K562 (cell line): ENCODE results near the gene MED15. TPM values are rescaled to one million over a fixed set of nuclear protein-coding genes. Genes with fewer than 3 reads are reported as not detected.

Source experiments
- ATAC-seq: fragments of 200-7000 bp; cut with Tn5 transposase; 3 replicates; pipeline ENCODE4 v1.9.1; 2020; ENCODE audit warnings: moderate library complexity
- BruUV-seq: library from RNA; stranded (reverse); fragments of 400-500 nt; replicated peaks from 2 replicates; lab custom pipeline; 2021; lab: Mats Ljungman, UMichigan
- CTCF ChIA-PET: fragments of 300-600 bp; formaldehyde crosslinking; extraction: SDS; loops from one replicate; lab custom pipeline; 2021; ENCODE audit warnings: low intra/inter-chr PET ratio; lab: Yijun Ruan, JAX
- POLR2A ChIA-PET: fragments of 300-600, 350-650 bp; sonication (Branson Sonifier 250); formaldehyde crosslinking; extraction: SDS; loops from one replicate; lab custom pipeline; 2021; ENCODE audit warnings: antibody characterized with exemption, inconsistent platforms; lab: Yijun Ruan, JAX
- DNase-seq, 4 experiments: peaks; one replicate each; pipeline versions ENCODE4 v3.0.0 to v3.0.0-alpha.2; 2011 to 2018; ENCODE audit warnings: low spot score in 3 of 4, mixed read lengths in 3 of 4; ENCODE audit errors: extremely low read depth in 1 of 4
- FAIRE-seq: peaks from 2 replicates; lab custom pipeline; 2011; peaks lifted over from hg19 to GRCh38; lab: Jason Lieb, UNC
- H2AFZ ChIP-seq: 2 replicates; pipeline ENCODE4 v1.6.0; 2011; ENCODE audit warnings: low read depth, low read length, control low read depth, inconsistent platforms
- H3K27ac ChIP-seq: fragments of 200-600 bp; 3 replicates; pipeline ENCODE4 v1.8.0; 2011; ENCODE audit warnings: low read depth, mild to moderate bottlenecking, control low read depth, inconsistent platforms, low read length, moderate library complexity, mixed read lengths; ENCODE audit errors: extremely low read depth
- H3K27me3 ChIP-seq, 2 experiments: fragments of 300-600 bp in 1 of 2; 2 replicates in 1 of 2; 3 replicates in 1 of 2; pipeline versions ENCODE4 v1.6.0 to v1.8.0; 2011; ENCODE audit warnings: inconsistent platforms in 2 of 2, low read length in 2 of 2, mild to moderate bottlenecking in 1 of 2, mixed read lengths in 1 of 2, moderate library complexity in 1 of 2; ENCODE audit not compliant: control insufficient read depth in 2 of 2, insufficient read depth in 2 of 2
- H3K36me3 ChIP-seq: fragments of 300-600 bp; 3 replicates; pipeline ENCODE4 v1.8.0; 2011; ENCODE audit warnings: mild to moderate bottlenecking, low read length, inconsistent platforms; ENCODE audit not compliant: control insufficient read depth, insufficient read depth
- H3K4me1 ChIP-seq, 2 experiments: fragments of 200-600 bp in 1 of 2; replicated peaks in 1 of 2; 2 replicates in 1 of 2; 3 replicates in 1 of 2; pipeline versions ENCODE4 v1.5.1 to v1.8.0; 2011; ENCODE audit warnings: inconsistent platforms in 2 of 2, low read length in 2 of 2, mild to moderate bottlenecking in 1 of 2, mixed read lengths in 1 of 2, moderate library complexity in 1 of 2; ENCODE audit not compliant: control insufficient read depth in 2 of 2, insufficient read depth in 2 of 2
- H3K4me2 ChIP-seq: 2 replicates; pipeline ENCODE4 v1.6.1; 2011; ENCODE audit warnings: low read length, control low read depth, inconsistent platforms, mixed read lengths; ENCODE audit not compliant: insufficient read depth
- H3K4me3 ChIP-seq: fragments of 200-600 bp; sonication (generic), shearing (Covaris generic); 2 replicates; pipeline ENCODE4 v1.5.1; 2016; ENCODE audit warnings: control low read depth, inconsistent platforms
- H3K79me2 ChIP-seq: fragments of 200-600 bp; 3 replicates; pipeline ENCODE4 v1.8.0; 2011; ENCODE audit warnings: low read length, inconsistent platforms; ENCODE audit not compliant: control insufficient read depth, insufficient read depth
- H3K9ac ChIP-seq, 2 experiments: 2 replicates each; pipeline versions ENCODE4 v1.6.0 to v1.6.1; 2011; ENCODE audit warnings: low read depth in 2 of 2, low read length in 2 of 2, control low read depth in 1 of 2, inconsistent platforms in 1 of 2, mild to moderate bottlenecking in 1 of 2, mixed read lengths in 1 of 2; ENCODE audit not compliant: insufficient read depth in 1 of 2
- H3K9me1 ChIP-seq: one replicate; pipeline ENCODE4 v1.6.0; 2011; ENCODE audit warnings: inconsistent platforms, mild to moderate bottlenecking, low read length, moderate library complexity; ENCODE audit not compliant: control insufficient read depth, insufficient read depth
- H3K9me3 ChIP-seq: replicated peaks from 2 replicates; pipeline ENCODE4 v1.5.1; 2011; ENCODE audit warnings: low read depth, low read length, inconsistent platforms; ENCODE audit not compliant: control insufficient read depth, insufficient read depth
- H4K20me1 ChIP-seq: replicated peaks from 2 replicates; pipeline ENCODE4 v1.6.1; 2011; ENCODE audit warnings: low read length, inconsistent platforms, mixed read lengths; ENCODE audit not compliant: control insufficient read depth, insufficient read depth
- BCOR ChIP-seq: fragments of 450-650 bp; IDR thresholded peaks from 2 replicates; pipeline ENCODE4 v1.6.1; 2016
- ETV6 ChIP-seq, 3 experiments: fragments of 150-350 bp in 1 of 3; sonication (generic) in 1 of 3; formaldehyde crosslinking in 1 of 3; IDR thresholded peaks; 2 replicates each; pipeline versions ENCODE4 v1.6.1 to v1.8.0; 2014 to 2022; ENCODE audit warnings: borderline replicate concordance in 2 of 3, low read depth in 2 of 3, antibody characterized with exemption in 1 of 3, low read length in 1 of 3, mild to moderate bottlenecking in 1 of 3, missing genetic modification reagents in 1 of 3
- FOXK1 ChIP-seq: sonication (generic); formaldehyde crosslinking; IDR thresholded peaks from 2 replicates; pipeline ENCODE4 v1.8.0; 2022; ENCODE audit warnings: missing genetic modification reagents, mild to moderate bottlenecking, borderline replicate concordance
- FOXP4 ChIP-seq: sonication (generic); formaldehyde crosslinking; IDR thresholded peaks from 2 replicates; pipeline ENCODE4 v1.8.0; 2022; ENCODE audit warnings: mild to moderate bottlenecking, missing genetic modification reagents, borderline replicate concordance
- NR0B1 ChIP-seq: fragments of 450-650 bp; IDR thresholded peaks from one replicate; pipeline ENCODE4 v1.6.1; 2018; ENCODE audit warnings: mild to moderate bottlenecking, moderate library complexity; ENCODE audit not compliant: partially characterized antibody
- NR2C2 ChIP-seq, 2 experiments: fragments of 200-800 bp in 1 of 2; sonication (Bioruptor generic) in 1 of 2; sonication (generic) in 1 of 2; formaldehyde crosslinking in 1 of 2; IDR thresholded peaks; 2 replicates each; pipeline versions ENCODE4 v1.6.1 to v1.8.0; 2016 to 2022; ENCODE audit warnings: mild to moderate bottlenecking in 1 of 2, missing compliant biosample characterization in 1 of 2, missing genetic modification characterization in 1 of 2, missing genetic modification reagents in 1 of 2
- NR4A1 ChIP-seq, 2 experiments: fragments of 250-450 bp in 1 of 2; fragments of 450-650 bp in 1 of 2; sonication (Bioruptor Pico) in 1 of 2; IDR thresholded peaks; 2 replicates each; pipeline versions ENCODE4 v1.4.0 to v1.6.1; 2016 to 2020; ENCODE audit warnings: mild to moderate bottlenecking in 2 of 2, missing compliant biosample characterization in 1 of 2, missing genetic modification characterization in 1 of 2, moderate library complexity in 1 of 2
- SP1 ChIP-seq: sonication (generic); formaldehyde crosslinking; IDR thresholded peaks from 2 replicates; pipeline ENCODE4 v1.8.1; 2022; ENCODE audit warnings: mild to moderate bottlenecking, missing genetic modification reagents
- ZBTB43 ChIP-seq: sonication (generic); formaldehyde crosslinking; IDR thresholded peaks from 2 replicates; pipeline ENCODE4 v1.8.0; 2023; ENCODE audit warnings: mild to moderate bottlenecking, missing genetic modification reagents
- ZNF121 ChIP-seq: sonication (generic); formaldehyde crosslinking; conservative IDR thresholded peaks from 2 replicates; pipeline ENCODE4 v1.8.0; 2022; ENCODE audit warnings: missing genetic modification reagents
- ZNF217 ChIP-seq: sonication (generic); formaldehyde crosslinking; IDR thresholded peaks from 2 replicates; pipeline ENCODE4 v1.8.0; 2022; ENCODE audit warnings: mild to moderate bottlenecking, missing genetic modification reagents
- ZNF224 ChIP-seq: sonication (generic); formaldehyde crosslinking; IDR thresholded peaks from 2 replicates; pipeline ENCODE4 v1.8.0; 2022; ENCODE audit warnings: mild to moderate bottlenecking, missing genetic modification reagents
- WGBS: fragments of 100-300 bp; shearing (Covaris generic); methylation state at CpG from one replicate; pipeline ENCODE4 v1.1.6; 2016; ENCODE audit warnings: low coverage, mixed read lengths; ENCODE audit not compliant: insufficient coverage; ENCODE audit errors: missing lambda C conversion rate; 5-methylcytosine and 5-hydroxymethylcytosine counted together
- in situ Hi-C: fragments of 300-500 bp; cut with MboI; formaldehyde crosslinking; loops from 4 replicates; pipeline ENCODE4 v1.15.0; 2018; ENCODE audit warnings: inconsistent platforms, mixed read lengths
- intact Hi-C: fragments of 100-400 bp; cut with micrococcal nuclease; formaldehyde crosslinking; loops from 2 replicates; pipeline ENCODE4 v1.14.2; 2022
- polyA plus RNA-seq, 8 experiments: library from polyadenylated mRNA; depleted of rRNA in 4 of 8; stranded (reverse) in 5 of 8; unstranded in 3 of 8; fragments of >200 nt; fragmentation: Nextera tagmentation in 2 of 8; fragmentation: Illumina TruSeq in 1 of 8; extraction: Ambion mirVana in 2 of 8; extraction: Trizol in 1 of 8; gene quantifications; 2 replicates each; pipeline versions ENCODE4 v1.2.1 to v1.2.3, GENCODE V29; 2011 to 2014; ENCODE audit warnings: inconsistent platforms in 1 of 8, missing spikeins in 1 of 8
- total RNA-seq, 7 experiments: library from RNA; depleted of rRNA in 6 of 7; stranded (reverse); fragments of >200 nt in 6 of 7; fragmentation: Illumina TruSeq in 2 of 7; extraction: Trizol in 2 of 7; gene quantifications; 2 replicates each; pipeline versions ENCODE4 v1.2.1 to v1.2.3, GENCODE V29; 2011 to 2021; ENCODE audit warnings: low replicate concordance in 1 of 7

The MED15 gene
- total and polyA plus RNA-seq, 9 of the 15 experiments (the other 6 are each of a cell fraction or from before 2014, with no cell fraction given): 4.0 to 271 (median 60.1) TPM

GRCh38 chr22:20464912-20465758 lies 42.3 kb upstream of the MED15 start (continued):
- TF ChIP-seq NR2C2 (CRISPR knock-in tag; IDR thresholded peaks at IDR 0.05): peak; percentile 39; the same call in 1 of the 2 replicates
- no peak for TF ChIP-seq NR2C2 (tag; IDR thresholded peaks at IDR 0.05)

- in situ Hi-C loops (no loop called here), intact Hi-C loops (no loop called here)
- Histone ChIP-seq H3K79me2 (no peaks in the 10 kb centered on the region), H3K36me3 (no peaks in the 10 kb centered on the region), H3K4me2 (no peak overlapping the region), H3K27ac (no peak overlapping the region), H2AFZ (no peak overlapping the region), H3K4me3 (no peak overlapping the region), H3K9me1 (no peaks in the 10 kb centered on the region), H3K27me3 (peaks cover 15 to 25% of the 10 kb centered on the region in 2 experiments; a peak in 4 of 5 replicates), H3K9ac (no peak overlapping the region), H3K9me3 (no peaks in the 10 kb centered on the region), H4K20me1 (peaks cover 20% of the 10 kb centered on the region), H3K4me1 (peaks cover 7 to 13% of the 10 kb centered on the region in 2 experiments; a peak in 4 of 5 replicates)
- FAIRE-seq (no peak), DNase-seq (no peak), ATAC-seq (no peak)
- BruUV-seq: no TSS peak
- WGBS: 15% methylated on average over 5 of the region's 5 CpGs
- CTCF ChIA-PET: no interaction called here
- POLR2A ChIA-PET: interaction anchor here (0.9 to 3.7 kb wide), 4 partner anchors 10 to 186 kb away, joined by 4 to 22 read pairs (median 20); partner anchors contain the start of gene MED15
- TF ChIP-seq NR0B1 (no peak), ZNF121 (CRISPR knock-in tag) (0 out of 2 replicates have a peak, but pooled peaks have one; percentile 17), ETV6 (IDR thresholded peaks at IDR 0.05; ENCODE audit: borderline replicate concordance in 1 of 2, low read depth in 2 of 2, low read length in 1 of 2) (no peak), ETV6 (CRISPR knock-in tag; IDR thresholded peaks at IDR 0.05; ENCODE audit: borderline replicate concordance) (0 out of 2 replicates have a peak, but pooled peaks have one; percentile 48), NR4A1 (CRISPR knock-in tag; IDR thresholded peaks at IDR 0.05) (no peak), NR4A1 (tag; IDR thresholded peaks at IDR 0.05) (no peak), ZNF224 (CRISPR knock-in tag) (0 out of 2 replicates have a peak, but pooled peaks have one; percentile 55), FOXP4 (CRISPR knock-in tag) (0 out of 2 replicates have a peak, but pooled peaks have one; percentile 24), BCOR (peak; percentile 26; the same call in 1 of the 2 replicates), ZNF217 (CRISPR knock-in tag) (0 out of 2 replicates have a peak, but pooled peaks have one; percentile 58), FOXK1 (CRISPR knock-in tag) (peak; percentile 86; the same call in 1 of the 2 replicates), ZBTB43 (peak; percentile 65; the same call in 1 of the 2 replicates), SP1 (CRISPR knock-in tag) (0 out of 2 replicates have a peak, but pooled peaks have one; percentile 13)
These were observed 41.7 kb upstream of the MED15 start for GRCh38 chr22:20465759-20466077.
